Measurements from ENCODE around the gene NKX1-2.

DNA sequence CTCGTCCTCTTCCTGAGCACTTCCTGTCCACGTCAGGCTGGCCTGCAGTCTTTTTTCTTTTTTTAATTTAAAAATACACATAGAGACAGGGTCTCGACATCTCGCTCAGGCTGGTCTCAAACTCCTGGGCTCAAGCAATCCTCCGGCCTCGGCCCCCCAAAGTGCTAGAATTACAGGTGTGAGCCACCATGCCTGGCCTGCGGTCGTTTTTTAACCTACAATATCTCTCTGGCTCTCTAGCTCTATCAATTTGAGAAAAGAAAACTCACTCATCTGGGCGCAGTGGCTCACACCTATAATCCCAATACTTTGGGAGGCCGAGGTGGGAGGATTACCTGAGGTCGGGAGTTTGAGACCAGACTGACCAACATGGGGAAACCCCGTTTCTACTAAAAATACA is 27.1 kb downstream of the NKX1-2 start:
- TF ChIP-seq, protein P1, sequence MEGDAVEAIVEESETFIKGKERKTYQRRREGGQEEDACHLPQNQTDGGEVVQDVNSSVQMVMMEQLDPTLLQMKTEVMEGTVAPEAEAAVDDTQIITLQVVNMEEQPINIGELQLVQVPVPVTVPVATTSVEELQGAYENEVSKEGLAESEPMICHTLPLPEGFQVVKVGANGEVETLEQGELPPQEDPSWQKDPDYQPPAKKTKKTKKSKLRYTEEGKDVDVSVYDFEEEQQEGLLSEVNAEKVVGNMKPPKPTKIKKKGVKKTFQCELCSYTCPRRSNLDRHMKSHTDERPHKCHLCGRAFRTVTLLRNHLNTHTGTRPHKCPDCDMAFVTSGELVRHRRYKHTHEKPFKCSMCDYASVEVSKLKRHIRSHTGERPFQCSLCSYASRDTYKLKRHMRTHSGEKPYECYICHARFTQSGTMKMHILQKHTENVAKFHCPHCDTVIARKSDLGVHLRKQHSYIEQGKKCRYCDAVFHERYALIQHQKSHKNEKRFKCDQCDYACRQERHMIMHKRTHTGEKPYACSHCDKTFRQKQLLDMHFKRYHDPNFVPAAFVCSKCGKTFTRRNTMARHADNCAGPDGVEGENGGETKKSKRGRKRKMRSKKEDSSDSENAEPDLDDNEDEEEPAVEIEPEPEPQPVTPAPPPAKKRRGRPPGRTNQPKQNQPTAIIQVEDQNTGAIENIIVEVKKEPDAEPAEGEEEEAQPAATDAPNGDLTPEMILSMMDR (conservative IDR thresholded peaks at IDR 0.05; ENCODE audit: low read depth, low read length), result no peak
- no peak for TF ChIP-seq EZH2 (IDR thresholded peaks at IDR 0.05; ENCODE audit: low read length, unreplicated experiment)
- no peak for TF ChIP-seq EZH2phosphoT487 (IDR thresholded peaks at IDR 0.05; ENCODE audit: borderline replicate concordance, low read length)
